Measurements from ENCODE around the gene ARHGAP12.

Gene ARHGAP12

GRCh38 chr10:31760674-31761081 is 168.0 kb downstream of the ARHGAP12 start:
- no peak for DNase-seq

- peak; percentile 81 to 95 for DNase-seq
Measured at GRCh38 chr10:31759799-31760626, 168.6 kb downstream of the ARHGAP12 start.

DNA sequence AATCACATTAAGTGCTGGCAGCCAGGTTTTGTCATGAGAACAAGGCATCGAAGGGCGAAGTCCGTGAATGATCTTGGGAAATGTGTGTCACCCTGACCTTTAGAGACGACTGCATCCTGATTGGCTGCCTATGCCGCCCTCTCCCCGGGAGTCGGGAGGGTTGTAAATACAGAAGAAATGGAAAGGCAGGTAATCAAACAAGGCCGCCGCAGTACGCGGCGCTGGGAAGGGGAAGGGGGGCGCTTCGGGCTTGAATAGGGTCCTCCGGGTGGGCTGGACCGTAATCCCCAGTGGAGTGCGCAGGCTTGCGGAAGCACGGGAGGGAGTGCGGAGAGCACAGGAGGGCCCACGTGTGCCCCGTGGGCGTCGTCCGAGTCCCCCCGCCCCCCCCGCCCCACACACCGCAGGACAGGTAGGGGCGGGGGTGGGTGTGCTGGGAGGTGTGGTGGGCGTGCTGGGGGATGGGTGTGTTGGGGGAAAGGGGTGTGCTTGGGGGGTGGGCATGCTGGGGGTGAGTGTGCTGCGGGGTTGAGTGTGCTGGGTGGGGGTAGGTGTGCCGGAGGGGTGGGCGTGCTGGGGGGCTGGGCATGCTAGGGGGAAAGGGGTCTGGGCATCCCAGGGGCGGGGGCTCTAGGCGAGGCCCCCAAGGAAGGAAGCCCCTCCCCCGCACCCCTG is 169.4 kb downstream of the ARHGAP12 start:
- peak; percentile 39 to 41 for DNase-seq

GRCh38 chr10:31758495-31758894 is 170.1 kb downstream of the ARHGAP12 start:
- no peak for DNase-seq

DNA sequence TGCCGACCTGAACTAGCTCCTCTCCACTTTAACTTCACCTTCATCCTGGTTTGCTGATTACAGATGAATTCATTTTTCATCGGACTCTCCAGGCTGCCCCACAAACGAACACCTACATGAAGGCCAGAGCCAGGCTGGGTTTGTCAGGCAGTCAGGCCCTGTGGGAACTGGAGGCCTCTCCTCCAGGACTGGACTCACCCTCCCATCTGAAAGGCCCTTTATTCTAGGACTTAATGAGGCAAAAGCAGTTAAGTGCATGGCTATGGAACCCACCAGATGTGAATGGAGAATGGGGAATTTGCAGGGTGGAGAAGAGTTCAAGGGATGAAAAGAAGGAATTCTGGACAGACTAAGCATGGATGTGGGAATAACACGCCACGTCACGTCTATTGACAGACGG is 170.8 kb downstream of the ARHGAP12 start:
- no peak for DNase-seq

- DNase-seq: peak in 1 of 2 experiments; percentile 46
Measured at GRCh38 chr10:31757386-31757791, 171.2 kb downstream of the ARHGAP12 start.

- DNase-seq: no peak
Measured at GRCh38 chr10:31756729-31757110, 171.9 kb downstream of the ARHGAP12 start.

DNA sequence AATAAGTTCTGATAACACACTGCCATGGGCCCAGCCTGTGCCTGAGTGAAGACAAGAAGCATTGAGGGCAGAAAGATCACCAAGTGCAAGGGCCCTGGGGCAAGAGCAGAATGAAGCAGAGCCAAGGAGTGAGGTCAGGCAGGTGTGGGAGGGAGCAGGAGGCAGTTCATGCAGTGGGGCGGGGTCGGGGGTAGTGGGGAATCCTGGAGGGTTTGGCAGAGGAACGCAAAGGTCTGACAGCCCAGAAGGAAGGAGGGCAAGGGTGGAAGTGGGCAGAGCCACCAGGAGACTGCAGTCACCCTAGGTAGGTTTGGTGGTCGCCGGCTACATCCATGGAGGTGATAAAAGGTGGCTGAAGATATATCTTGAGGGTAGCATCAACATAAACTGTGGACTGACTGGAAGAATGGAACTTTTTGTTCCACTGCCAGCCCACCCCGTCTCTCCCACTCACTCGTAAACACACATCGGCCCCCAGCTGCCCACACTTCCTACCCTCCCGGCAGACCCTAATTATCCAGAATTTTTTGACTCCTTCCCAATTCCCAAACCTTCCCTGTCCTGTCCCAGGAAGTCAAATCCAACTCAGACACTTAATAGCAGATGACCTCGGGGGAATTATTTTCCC is 172.4 kb downstream of the ARHGAP12 start:
- no peak for DNase-seq

All from SHP77 (cell line).